Occipital lobe (tissue), 3 donors: ENCODE measurements around the gene NCOA7. TPM values are rescaled to one million over a fixed set of nuclear protein-coding genes. Genes with fewer than 3 reads are reported as not detected.
"Not testable (repeated sequence)": the region's sequence is repeated elsewhere in the genome, so short reads cannot be mapped to it uniquely, and the experiment has no call there.

Experiments
- DNase-seq: peaks from one replicate; lab custom pipeline; 2025; lab: John Stamatoyannopoulos, UW
- small RNA-seq: library from RNA; depleted of rRNA; stranded (forward); fragments of <200 nt; gene quantifications from one replicate; pipeline ENCODE3, GENCODE V24; 2014
- total RNA-seq: library from RNA; depleted of rRNA; stranded (reverse); fragments of >200 nt; gene quantifications from one replicate; pipeline ENCODE4 v1.2.3, GENCODE V29; 2014

The NCOA7 gene
- total RNA-seq, 1 donor from 2014 or later, result 33.5 TPM

GRCh38 chr6:125972478-125972877, 181.7 kb downstream of the NCOA7 start:
- DNase-seq, result not testable (repeated sequence)

- DNase-seq, result no peak
Observed at GRCh38 chr6:125974214-125974866, 183.6 kb downstream of the NCOA7 start.

- DNase-seq, result no peak
Observed at GRCh38 chr6:125979101-125979500, 188.3 kb downstream of the NCOA7 start.

Small RNA genes lying within 50 kb of the gene (small RNA-seq; reads per million reads assigned to genes)
- not detected for gene RNA5SP216

Other genes starting within 250 kb of the NCOA7 start
- gene HEY2, start 41.3 kb upstream of the NCOA7 start, total RNA-seq, result 0.62 TPM
- 81.1 TPM for gene HINT3, start 165.8 kb downstream of the NCOA7 start, total RNA-seq
- gene TRMT11, start 195.6 kb downstream of the NCOA7 start, total RNA-seq, result 39.5 TPM